ENCODE results near the gene METTL21C.

Gene METTL21C

DNA sequence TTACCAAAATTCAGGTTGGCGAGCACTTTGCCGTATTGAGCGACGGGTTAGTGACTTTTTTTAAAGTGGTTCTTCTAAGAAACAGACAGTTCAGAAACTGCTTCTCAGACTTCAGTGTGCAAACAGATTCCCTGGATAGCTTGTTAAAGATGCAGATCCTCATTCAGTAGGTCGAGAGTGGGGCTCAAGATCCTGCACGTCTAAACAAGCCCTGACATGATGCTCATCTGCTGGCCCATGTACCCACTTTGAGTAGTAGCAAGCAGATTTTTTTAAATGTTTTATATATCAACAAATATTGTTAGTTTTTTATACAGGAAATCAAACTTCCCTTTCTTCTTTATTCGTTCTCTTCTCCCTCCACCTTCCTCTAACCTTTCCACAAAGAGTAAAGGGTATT, 7.3 kb downstream of the METTL21C start:
- DNase-seq: no peak
- Histone ChIP-seq H3K9me3 (ENCODE audit: control insufficient read depth, low read length) (no peaks in the 10 kb centered on the region), H3K27me3 (replicated peaks; ENCODE audit: control insufficient read depth, insufficient read depth, low read length, poor library complexity, severe bottlenecking) (no peaks in the 10 kb centered on the region), H3K36me3 (ENCODE audit: control insufficient read depth, insufficient read depth, low read length) (no peaks in the 10 kb centered on the region), H3K4me1 (ENCODE audit: control insufficient read depth, insufficient read depth, low read length, poor library complexity, severe bottlenecking) (peaks cover 6% of the 10 kb centered on the region), H3K4me3 (ENCODE audit: insufficient read depth, low read depth, low read length, poor library complexity, severe bottlenecking) (no peak overlapping the region), H3K27ac (ENCODE audit: insufficient read depth, low read length, poor library complexity, severe bottlenecking) (no peak overlapping the region)

GRCh38 chr13:102686024-102686423, 8.8 kb downstream of the METTL21C start:
- no peak overlapping the region for H3K27ac ChIP-seq (ENCODE audit: insufficient read depth, low read length, poor library complexity, severe bottlenecking)
- DNase-seq: no peak
- H3K9me3 ChIP-seq (ENCODE audit: control insufficient read depth, low read length): no peaks in the 10 kb centered on the region
- no peaks in the 10 kb centered on the region for H3K36me3 ChIP-seq (ENCODE audit: control insufficient read depth, insufficient read depth, low read length)
- no peaks in the 10 kb centered on the region for H3K27me3 ChIP-seq (replicated peaks; ENCODE audit: control insufficient read depth, insufficient read depth, low read length, poor library complexity, severe bottlenecking)
- H3K4me3 ChIP-seq (ENCODE audit: insufficient read depth, low read depth, low read length, poor library complexity, severe bottlenecking): no peak overlapping the region
- H3K4me1 ChIP-seq (ENCODE audit: control insufficient read depth, insufficient read depth, low read length, poor library complexity, severe bottlenecking): peaks cover 6% of the 10 kb centered on the region

DNA sequence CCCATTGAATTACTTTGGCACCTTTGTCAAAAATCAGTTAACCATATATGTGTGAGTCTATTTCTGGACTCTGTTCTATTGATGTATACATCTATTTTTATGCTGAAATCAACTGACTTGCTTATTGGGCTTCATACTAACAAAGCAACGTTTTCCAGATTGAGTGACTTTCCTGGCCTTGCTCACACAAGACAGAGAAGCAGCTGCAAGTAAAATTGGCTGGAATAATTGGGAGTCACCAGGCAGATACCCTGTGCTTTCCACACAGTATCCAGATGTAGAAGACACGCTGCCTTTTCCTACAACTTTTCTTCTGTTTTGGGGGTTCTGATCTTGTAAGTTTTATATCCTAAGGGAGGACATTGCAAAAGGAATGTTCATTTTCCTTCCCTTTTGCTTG, 11.2 kb downstream of the METTL21C start:
- Histone ChIP-seq H3K36me3 (ENCODE audit: control insufficient read depth, insufficient read depth, low read length) (peaks cover 9% of the 10 kb centered on the region), H3K4me3 (ENCODE audit: insufficient read depth, low read depth, low read length, poor library complexity, severe bottlenecking) (no peak overlapping the region), H3K4me1 (ENCODE audit: control insufficient read depth, insufficient read depth, low read length, poor library complexity, severe bottlenecking) (peaks cover 6% of the 10 kb centered on the region), H3K27me3 (replicated peaks; ENCODE audit: control insufficient read depth, insufficient read depth, low read length, poor library complexity, severe bottlenecking) (no peaks in the 10 kb centered on the region), H3K27ac (ENCODE audit: insufficient read depth, low read length, poor library complexity, severe bottlenecking) (no peak overlapping the region), H3K9me3 (ENCODE audit: control insufficient read depth, low read length) (no peaks in the 10 kb centered on the region)
- no peak for DNase-seq

- Histone ChIP-seq H3K9me3 (ENCODE audit: control insufficient read depth, low read length) (no peaks in the 10 kb centered on the region), H3K27me3 (replicated peaks; ENCODE audit: control insufficient read depth, insufficient read depth, low read length, poor library complexity, severe bottlenecking) (no peaks in the 10 kb centered on the region), H3K36me3 (ENCODE audit: control insufficient read depth, insufficient read depth, low read length) (peaks cover 15% of the 10 kb centered on the region), H3K4me3 (ENCODE audit: insufficient read depth, low read depth, low read length, poor library complexity, severe bottlenecking) (no peak overlapping the region), H3K4me1 (ENCODE audit: control insufficient read depth, insufficient read depth, low read length, poor library complexity, severe bottlenecking) (peaks cover 6% of the 10 kb centered on the region), H3K27ac (ENCODE audit: insufficient read depth, low read length, poor library complexity, severe bottlenecking) (no peak overlapping the region)
- DNase-seq: no peak
These were observed 12.1 kb downstream of the METTL21C start for GRCh38 chr13:102682727-102683126.

- H3K36me3 ChIP-seq (ENCODE audit: control insufficient read depth, insufficient read depth, low read length): peaks cover 20% of the 10 kb centered on the region
- no peaks in the 10 kb centered on the region for H3K9me3 ChIP-seq (ENCODE audit: control insufficient read depth, low read length)
- no peak overlapping the region for H3K4me3 ChIP-seq (ENCODE audit: insufficient read depth, low read depth, low read length, poor library complexity, severe bottlenecking)
- DNase-seq: no peak
- H3K4me1 ChIP-seq (ENCODE audit: control insufficient read depth, insufficient read depth, low read length, poor library complexity, severe bottlenecking): peaks cover 6% of the 10 kb centered on the region
- no peak overlapping the region for H3K27ac ChIP-seq (ENCODE audit: insufficient read depth, low read length, poor library complexity, severe bottlenecking)
- H3K27me3 ChIP-seq (replicated peaks; ENCODE audit: control insufficient read depth, insufficient read depth, low read length, poor library complexity, severe bottlenecking): no peaks in the 10 kb centered on the region
These were observed 12.6 kb downstream of the METTL21C start for GRCh38 chr13:102682211-102682610.

- DNase-seq: no peak
- H3K4me3 ChIP-seq (ENCODE audit: insufficient read depth, low read depth, low read length, poor library complexity, severe bottlenecking): no peak overlapping the region
- H3K36me3 ChIP-seq (ENCODE audit: control insufficient read depth, insufficient read depth, low read length): peaks cover 26% of the 10 kb centered on the region
These were observed 13.8 kb downstream of the METTL21C start for GRCh38 chr13:102680842-102681740.

GRCh38 chr13:102680133-102680717, 14.6 kb downstream of the METTL21C start:
- Histone ChIP-seq H3K27ac (ENCODE audit: insufficient read depth, low read length, poor library complexity, severe bottlenecking) (no peak overlapping the region), H3K4me1 (ENCODE audit: control insufficient read depth, insufficient read depth, low read length, poor library complexity, severe bottlenecking) (no peaks in the 10 kb centered on the region), H3K4me3 (ENCODE audit: insufficient read depth, low read depth, low read length, poor library complexity, severe bottlenecking) (no peak overlapping the region), H3K27me3 (replicated peaks; ENCODE audit: control insufficient read depth, insufficient read depth, low read length, poor library complexity, severe bottlenecking) (no peaks in the 10 kb centered on the region), H3K9me3 (ENCODE audit: control insufficient read depth, low read length) (no peaks in the 10 kb centered on the region), H3K36me3 (ENCODE audit: control insufficient read depth, insufficient read depth, low read length) (peaks cover 30% of the 10 kb centered on the region)
- no peak for DNase-seq

More at GRCh38 chr13:102680842-102681740, 13.8 kb downstream of the METTL21C start:
- Histone ChIP-seq H3K27me3 (replicated peaks; ENCODE audit: control insufficient read depth, insufficient read depth, low read length, poor library complexity, severe bottlenecking) (no peaks in the 10 kb centered on the region), H3K27ac (ENCODE audit: insufficient read depth, low read length, poor library complexity, severe bottlenecking) (no peak overlapping the region), H3K9me3 (ENCODE audit: control insufficient read depth, low read length) (no peaks in the 10 kb centered on the region), H3K4me1 (ENCODE audit: control insufficient read depth, insufficient read depth, low read length, poor library complexity, severe bottlenecking) (peaks cover under 1% of the 10 kb centered on the region)

- Histone ChIP-seq H3K36me3 (ENCODE audit: control insufficient read depth, insufficient read depth, low read length) (peaks cover 36% of the 10 kb centered on the region), H3K9me3 (ENCODE audit: control insufficient read depth, low read length) (no peaks in the 10 kb centered on the region), H3K27me3 (replicated peaks; ENCODE audit: control insufficient read depth, insufficient read depth, low read length, poor library complexity, severe bottlenecking) (no peaks in the 10 kb centered on the region), H3K27ac (ENCODE audit: insufficient read depth, low read length, poor library complexity, severe bottlenecking) (no peak overlapping the region), H3K4me3 (ENCODE audit: insufficient read depth, low read depth, low read length, poor library complexity, severe bottlenecking) (no peak overlapping the region), H3K4me1 (ENCODE audit: control insufficient read depth, insufficient read depth, low read length, poor library complexity, severe bottlenecking) (no peaks in the 10 kb centered on the region)
- no peak for DNase-seq
These were observed 15.3 kb downstream of the METTL21C start for GRCh38 chr13:102679449-102680132.

DNA sequence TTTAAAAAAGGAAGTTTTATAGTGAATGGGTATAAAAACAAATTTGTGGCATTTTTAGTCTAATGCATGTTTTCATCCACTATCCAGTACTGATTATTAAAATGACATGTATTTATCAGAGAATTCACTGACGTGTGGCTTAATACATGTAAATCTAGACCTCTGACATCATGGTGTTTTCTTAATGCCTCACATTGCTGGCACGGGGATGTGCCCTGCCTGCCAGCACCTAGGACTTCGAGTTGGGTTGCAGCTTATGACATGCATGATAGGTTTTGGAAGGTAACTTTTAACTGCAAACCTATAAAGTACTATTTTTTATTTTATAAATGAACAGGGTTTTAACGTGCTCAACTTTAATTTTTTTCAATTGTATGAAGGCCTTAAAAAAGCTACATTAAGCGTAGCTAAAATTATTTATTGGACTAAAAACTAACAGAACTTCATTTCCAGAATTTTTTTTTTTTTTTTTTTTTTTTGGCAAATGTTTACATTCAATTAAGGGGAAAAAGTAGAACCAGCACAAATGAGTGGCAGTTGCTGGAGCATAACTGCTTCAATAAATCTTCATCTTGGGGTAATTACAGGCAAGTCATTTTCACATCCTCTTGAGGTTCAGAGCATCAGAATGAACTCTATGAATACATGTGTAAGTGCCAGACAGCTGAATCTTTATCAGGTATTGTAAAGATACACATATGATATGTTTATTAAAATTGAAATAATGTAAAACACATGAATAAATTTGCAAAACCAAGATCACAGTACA, 16.3 kb downstream of the METTL21C start:
- Histone ChIP-seq H3K27ac (ENCODE audit: insufficient read depth, low read length, poor library complexity, severe bottlenecking) (no peak overlapping the region), H3K4me1 (ENCODE audit: control insufficient read depth, insufficient read depth, low read length, poor library complexity, severe bottlenecking) (no peaks in the 10 kb centered on the region), H3K36me3 (ENCODE audit: control insufficient read depth, insufficient read depth, low read length) (peaks cover 43% of the 10 kb centered on the region), H3K4me3 (ENCODE audit: insufficient read depth, low read depth, low read length, poor library complexity, severe bottlenecking) (no peak overlapping the region), H3K27me3 (replicated peaks; ENCODE audit: control insufficient read depth, insufficient read depth, low read length, poor library complexity, severe bottlenecking) (no peaks in the 10 kb centered on the region), H3K9me3 (ENCODE audit: control insufficient read depth, low read length) (no peaks in the 10 kb centered on the region)
- DNase-seq: no peak

Measured in effector memory CD4-positive, alpha-beta T cell (primary cell).